Measurements from ENCODE around the gene ENPP5.

DNA sequence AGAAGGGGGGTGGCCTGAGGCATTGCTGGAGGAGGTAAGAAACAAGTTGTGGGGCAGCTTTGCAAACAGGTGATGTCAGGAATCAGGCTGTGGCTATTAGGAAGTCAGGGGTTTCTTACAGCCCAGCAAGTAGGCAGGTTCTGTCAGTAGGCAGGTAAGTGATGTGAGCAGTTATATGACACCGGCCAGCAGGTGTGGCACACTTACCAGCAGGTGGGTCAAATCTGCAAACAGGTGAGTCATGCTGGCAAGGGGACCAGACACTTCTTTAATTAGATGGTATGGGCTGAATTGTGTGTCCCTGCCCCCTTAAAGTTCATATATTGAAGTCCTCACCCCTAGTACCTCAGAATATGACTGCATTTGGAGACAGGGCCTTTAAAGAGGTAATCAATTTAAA, 57.4 kb downstream of the ENPP5 start:
- TF ChIP-seq CTCF (IDR thresholded peaks at IDR 0.05) (no peak), EZH2 (IDR thresholded peaks at IDR 0.05) (no peak), EZH2phosphoT487 (IDR thresholded peaks at IDR 0.05) (no peak)
